ENCODE data around the gene CPE.
"Not testable (repeated sequence)": the region's sequence is repeated elsewhere in the genome, so short reads cannot be mapped to it uniquely, and the experiment has no call there.

DNA sequence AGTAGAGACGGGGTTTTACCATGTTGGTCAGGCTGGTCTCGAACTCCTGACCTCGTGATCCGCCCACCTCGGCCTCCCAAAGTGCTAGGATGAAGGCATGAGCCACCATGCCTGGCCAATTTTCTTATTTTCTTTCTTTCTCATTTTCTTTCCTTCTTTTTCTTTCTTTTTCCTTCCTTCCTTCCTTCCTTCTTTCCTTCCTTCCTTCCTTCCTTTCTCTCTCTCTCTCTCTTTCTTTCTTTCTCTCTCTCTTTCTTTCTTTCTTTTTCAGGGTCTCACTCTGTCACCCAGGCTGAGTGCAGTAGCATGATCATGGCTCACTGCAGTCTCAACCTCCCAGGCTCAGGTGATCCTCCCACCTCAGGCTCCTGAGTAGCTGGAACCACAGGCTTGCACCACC is 74.3 kb downstream of the CPE start:
- TF ChIP-seq, protein P1, sequence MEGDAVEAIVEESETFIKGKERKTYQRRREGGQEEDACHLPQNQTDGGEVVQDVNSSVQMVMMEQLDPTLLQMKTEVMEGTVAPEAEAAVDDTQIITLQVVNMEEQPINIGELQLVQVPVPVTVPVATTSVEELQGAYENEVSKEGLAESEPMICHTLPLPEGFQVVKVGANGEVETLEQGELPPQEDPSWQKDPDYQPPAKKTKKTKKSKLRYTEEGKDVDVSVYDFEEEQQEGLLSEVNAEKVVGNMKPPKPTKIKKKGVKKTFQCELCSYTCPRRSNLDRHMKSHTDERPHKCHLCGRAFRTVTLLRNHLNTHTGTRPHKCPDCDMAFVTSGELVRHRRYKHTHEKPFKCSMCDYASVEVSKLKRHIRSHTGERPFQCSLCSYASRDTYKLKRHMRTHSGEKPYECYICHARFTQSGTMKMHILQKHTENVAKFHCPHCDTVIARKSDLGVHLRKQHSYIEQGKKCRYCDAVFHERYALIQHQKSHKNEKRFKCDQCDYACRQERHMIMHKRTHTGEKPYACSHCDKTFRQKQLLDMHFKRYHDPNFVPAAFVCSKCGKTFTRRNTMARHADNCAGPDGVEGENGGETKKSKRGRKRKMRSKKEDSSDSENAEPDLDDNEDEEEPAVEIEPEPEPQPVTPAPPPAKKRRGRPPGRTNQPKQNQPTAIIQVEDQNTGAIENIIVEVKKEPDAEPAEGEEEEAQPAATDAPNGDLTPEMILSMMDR (IDR thresholded peaks at IDR 0.05), result not testable (repeated sequence)
- TF ChIP-seq, protein P2, sequence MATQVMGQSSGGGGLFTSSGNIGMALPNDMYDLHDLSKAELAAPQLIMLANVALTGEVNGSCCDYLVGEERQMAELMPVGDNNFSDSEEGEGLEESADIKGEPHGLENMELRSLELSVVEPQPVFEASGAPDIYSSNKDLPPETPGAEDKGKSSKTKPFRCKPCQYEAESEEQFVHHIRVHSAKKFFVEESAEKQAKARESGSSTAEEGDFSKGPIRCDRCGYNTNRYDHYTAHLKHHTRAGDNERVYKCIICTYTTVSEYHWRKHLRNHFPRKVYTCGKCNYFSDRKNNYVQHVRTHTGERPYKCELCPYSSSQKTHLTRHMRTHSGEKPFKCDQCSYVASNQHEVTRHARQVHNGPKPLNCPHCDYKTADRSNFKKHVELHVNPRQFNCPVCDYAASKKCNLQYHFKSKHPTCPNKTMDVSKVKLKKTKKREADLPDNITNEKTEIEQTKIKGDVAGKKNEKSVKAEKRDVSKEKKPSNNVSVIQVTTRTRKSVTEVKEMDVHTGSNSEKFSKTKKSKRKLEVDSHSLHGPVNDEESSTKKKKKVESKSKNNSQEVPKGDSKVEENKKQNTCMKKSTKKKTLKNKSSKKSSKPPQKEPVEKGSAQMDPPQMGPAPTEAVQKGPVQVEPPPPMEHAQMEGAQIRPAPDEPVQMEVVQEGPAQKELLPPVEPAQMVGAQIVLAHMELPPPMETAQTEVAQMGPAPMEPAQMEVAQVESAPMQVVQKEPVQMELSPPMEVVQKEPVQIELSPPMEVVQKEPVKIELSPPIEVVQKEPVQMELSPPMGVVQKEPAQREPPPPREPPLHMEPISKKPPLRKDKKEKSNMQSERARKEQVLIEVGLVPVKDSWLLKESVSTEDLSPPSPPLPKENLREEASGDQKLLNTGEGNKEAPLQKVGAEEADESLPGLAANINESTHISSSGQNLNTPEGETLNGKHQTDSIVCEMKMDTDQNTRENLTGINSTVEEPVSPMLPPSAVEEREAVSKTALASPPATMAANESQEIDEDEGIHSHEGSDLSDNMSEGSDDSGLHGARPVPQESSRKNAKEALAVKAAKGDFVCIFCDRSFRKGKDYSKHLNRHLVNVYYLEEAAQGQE (IDR thresholded peaks at IDR 0.05; ENCODE audit: insufficient read depth in 1 of 2, low read depth in 2 of 2, low read length in 1 of 2), result not testable (repeated sequence)
- TF ChIP-seq POLR2AphosphoS5 (IDR thresholded peaks at IDR 0.05; ENCODE audit: low read depth, low read length); SIN3A (IDR thresholded peaks at IDR 0.05; ENCODE audit: borderline replicate concordance, insufficient read depth, low read depth, low read length); TCF7L2 (IDR thresholded peaks at IDR 0.05; ENCODE audit: low read depth, low read length): not testable (repeated sequence)

Measured in Panc1 (cell line).